ENCODE data around the gene ALOX12B. TPM values are rescaled to one million over a fixed set of nuclear protein-coding genes. Genes with fewer than 3 reads are reported as not detected.

Gene ALOX12B
- 0.12 TPM in 1 of 2 replicates, not detected in the other for total RNA-seq

GRCh38 chr17:8087075-8087951 is at the start of gene ALOX12B:
TSS of gene ALOX12B (minus strand) at chr17:8087716. CDS start at chr17:8087442, 274 bp downstream.

GRCh38 chr17:8123695-8124349 is 36.3 kb upstream of the ALOX12B start, which contains the start of gene HES7:
TSS of gene HES7 (minus strand) at chr17:8124106. CDS start at chr17:8124084, 22 bp downstream.

GRCh38 chr17:8117980-8118768 is 30.7 kb upstream of the ALOX12B start, which contains the start of gene ALOXE3:
TSS of gene ALOXE3 (minus strand) at chr17:8118514. CDS start at chr17:8117990, 524 bp downstream.

GRCh38 chr17:8038954-8039610 is 48.4 kb downstream of the ALOX12B start, which contains the start of gene ALOX15B:
TSS of gene ALOX15B (plus strand) at chr17:8039059. CDS start at chr17:8039156, 97 bp downstream.

Small RNA genes lying within 50 kb of the gene (small RNA-seq; reads per million reads assigned to genes)
- not detected for gene MIR4314

Other genes starting within 250 kb of the ALOX12B start
- 0.16 and 0.24 TPM in 2 replicates for gene TMEM88, start 232.7 kb downstream of the ALOX12B start, total RNA-seq
- 25.2 and 27.8 TPM in 2 replicates for gene NAA38, start 230.2 kb downstream of the ALOX12B start, total RNA-seq
- gene CYB5D1, start 229.7 kb downstream of the ALOX12B start, total RNA-seq = 10.7 and 12.8 TPM in 2 replicates
- gene CHD3, start 198.9 kb downstream of the ALOX12B start, total RNA-seq = 114 and 141 TPM in 2 replicates
- 1.3 and 4.2 TPM in 2 replicates for gene RNF227, start 171.4 kb downstream of the ALOX12B start, total RNA-seq
- 0.49 and 1.6 TPM in 2 replicates for gene KCNAB3, start 157.9 kb downstream of the ALOX12B start, total RNA-seq
- 39.1 and 42.9 TPM in 2 replicates for gene TRAPPC1, start 155.8 kb downstream of the ALOX12B start, total RNA-seq
- 22.2 and 23.3 TPM in 2 replicates for gene CNTROB, start 155.5 kb downstream of the ALOX12B start, total RNA-seq
- not detected in 2 replicates for gene GUCY2D, start 85.1 kb downstream of the ALOX12B start, total RNA-seq
- gene ALOX15B, start 48.7 kb downstream of the ALOX12B start, total RNA-seq = not detected in 2 replicates
- gene ALOXE3, start 30.8 kb upstream of the ALOX12B start, total RNA-seq = under 0.01 TPM in 1 of 2 replicates, not detected in the other
- 0.16 and 0.73 TPM in 2 replicates for gene HES7, start 36.4 kb upstream of the ALOX12B start, total RNA-seq
- 12.3 and 17.2 TPM in 2 replicates for gene PER1, start 64.7 kb upstream of the ALOX12B start, total RNA-seq
- gene VAMP2, start 75.2 kb upstream of the ALOX12B start, total RNA-seq = 4.4 and 5.5 TPM in 2 replicates
- 11.0 and 14.8 TPM in 2 replicates for gene TMEM107, start 88.7 kb upstream of the ALOX12B start, total RNA-seq
- 5.8 and 7.8 TPM in 2 replicates for gene BORCS6, start 102.5 kb upstream of the ALOX12B start, total RNA-seq
- 2.1 and 6.1 TPM in 2 replicates for gene AURKB, start 122.9 kb upstream of the ALOX12B start, total RNA-seq
- gene CTC1, start 160.3 kb upstream of the ALOX12B start, total RNA-seq = 6.6 and 8.8 TPM in 2 replicates
- 13.6 and 22.6 TPM in 2 replicates for gene PFAS, start 161.6 kb upstream of the ALOX12B start, total RNA-seq
- 11.5 and 15.5 TPM in 2 replicates for gene RANGRF, start 201.0 kb upstream of the ALOX12B start, total RNA-seq
- 0.81 and 1.2 TPM in 2 replicates for gene SLC25A35, start 207.7 kb upstream of the ALOX12B start, total RNA-seq
- not detected in 2 replicates for gene ARHGEF15, start 222.5 kb upstream of the ALOX12B start, total RNA-seq

Measured in hair follicle dermal papilla cell (primary cell).